ENCODE measurements around the gene TRIL. TPM values are rescaled to one million over a fixed set of nuclear protein-coding genes. Genes with fewer than 3 reads are reported as not detected.

TRIL gene
- total RNA-seq, 1 donor from 2014 or later, result 11.0 TPM

DNA sequence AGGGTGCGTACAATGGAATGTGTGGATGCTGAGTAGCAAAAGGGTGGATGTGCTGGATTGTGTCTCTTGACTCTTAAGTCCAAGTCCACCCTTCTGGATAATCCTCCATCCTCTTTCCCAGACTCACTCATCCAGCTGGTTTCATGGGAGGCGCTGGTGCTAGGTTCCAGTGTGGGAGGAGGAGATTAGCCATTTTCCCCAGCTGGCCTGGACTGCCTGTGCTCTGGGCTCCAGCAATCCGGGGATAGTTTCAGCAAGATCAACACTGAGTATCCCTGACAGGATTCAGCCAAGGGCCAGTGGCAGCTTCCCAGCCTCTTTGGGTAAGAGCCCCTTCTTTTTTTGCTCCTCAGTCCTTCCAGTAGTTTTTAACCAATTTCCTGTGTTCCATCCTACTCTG lies 21.6 kb upstream of the TRIL start:
- Histone ChIP-seq H3K27me3 (no peaks in the 10 kb centered on the region), H3K4me1 (peaks cover 25% of the 10 kb centered on the region), H3K36me3 (no peaks in the 10 kb centered on the region), H3K9me3 (no peaks in the 10 kb centered on the region), H3K4me3 (no peak overlapping the region), H3K27ac (no peak overlapping the region)
- peak in 1 of 2 donors; percentile 77 for DNase-seq (ENCODE audit: extremely low spot score in 2 of 2)
- intact Hi-C loops (cut with DNase I), result loop anchor here (10.0 kb wide), 1 partner anchor 115 kb away; no protein-coding TSS in a partner anchor
- TF ChIP-seq POLR2A (IDR thresholded peaks at IDR 0.05), result no peak
- TF ChIP-seq, protein P1, sequence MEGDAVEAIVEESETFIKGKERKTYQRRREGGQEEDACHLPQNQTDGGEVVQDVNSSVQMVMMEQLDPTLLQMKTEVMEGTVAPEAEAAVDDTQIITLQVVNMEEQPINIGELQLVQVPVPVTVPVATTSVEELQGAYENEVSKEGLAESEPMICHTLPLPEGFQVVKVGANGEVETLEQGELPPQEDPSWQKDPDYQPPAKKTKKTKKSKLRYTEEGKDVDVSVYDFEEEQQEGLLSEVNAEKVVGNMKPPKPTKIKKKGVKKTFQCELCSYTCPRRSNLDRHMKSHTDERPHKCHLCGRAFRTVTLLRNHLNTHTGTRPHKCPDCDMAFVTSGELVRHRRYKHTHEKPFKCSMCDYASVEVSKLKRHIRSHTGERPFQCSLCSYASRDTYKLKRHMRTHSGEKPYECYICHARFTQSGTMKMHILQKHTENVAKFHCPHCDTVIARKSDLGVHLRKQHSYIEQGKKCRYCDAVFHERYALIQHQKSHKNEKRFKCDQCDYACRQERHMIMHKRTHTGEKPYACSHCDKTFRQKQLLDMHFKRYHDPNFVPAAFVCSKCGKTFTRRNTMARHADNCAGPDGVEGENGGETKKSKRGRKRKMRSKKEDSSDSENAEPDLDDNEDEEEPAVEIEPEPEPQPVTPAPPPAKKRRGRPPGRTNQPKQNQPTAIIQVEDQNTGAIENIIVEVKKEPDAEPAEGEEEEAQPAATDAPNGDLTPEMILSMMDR (IDR thresholded peaks at IDR 0.05), result no peak
- TF ChIP-seq POLR2AphosphoS5 (IDR thresholded peaks at IDR 0.05; ENCODE audit: insufficient read depth in 1 of 2, low read depth in 1 of 2), result no peak

DNA sequence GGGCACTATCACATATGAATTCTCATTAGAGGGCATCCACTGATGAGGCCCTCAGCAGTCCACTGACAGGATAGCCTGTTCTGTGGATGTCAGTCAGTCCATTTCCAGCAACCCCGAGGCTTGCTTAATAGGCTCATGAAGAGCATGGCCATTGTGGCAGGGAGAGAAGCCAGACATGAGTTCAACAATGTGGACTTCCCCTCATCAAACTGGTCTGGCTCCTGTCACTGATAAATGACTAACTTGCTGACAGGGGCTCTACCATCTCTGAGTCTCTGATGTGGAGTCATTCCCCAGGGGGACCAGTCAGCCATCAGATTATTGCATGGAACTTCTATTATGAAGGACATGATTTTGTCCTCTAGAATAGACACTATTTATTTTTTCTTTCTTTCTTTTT lies 19.8 kb upstream of the TRIL start:
- no peaks in the 10 kb centered on the region for H3K9me3 ChIP-seq
- peaks cover 14% of the 10 kb centered on the region for H3K4me1 ChIP-seq
- DNase-seq (ENCODE audit: extremely low spot score in 2 of 2), result no peak
- no peak overlapping the region for H3K4me3 ChIP-seq
- no peaks in the 10 kb centered on the region for H3K27me3 ChIP-seq
- intact Hi-C loops (cut with DNase I), result no loop called here
- no peak for TF ChIP-seq POLR2AphosphoS5 (IDR thresholded peaks at IDR 0.05; ENCODE audit: insufficient read depth in 1 of 2, low read depth in 1 of 2)
- TF ChIP-seq, protein P1 (IDR thresholded peaks at IDR 0.05), result no peak
- no peak overlapping the region for H3K27ac ChIP-seq
- H3K36me3 ChIP-seq, result no peaks in the 10 kb centered on the region

DNA sequence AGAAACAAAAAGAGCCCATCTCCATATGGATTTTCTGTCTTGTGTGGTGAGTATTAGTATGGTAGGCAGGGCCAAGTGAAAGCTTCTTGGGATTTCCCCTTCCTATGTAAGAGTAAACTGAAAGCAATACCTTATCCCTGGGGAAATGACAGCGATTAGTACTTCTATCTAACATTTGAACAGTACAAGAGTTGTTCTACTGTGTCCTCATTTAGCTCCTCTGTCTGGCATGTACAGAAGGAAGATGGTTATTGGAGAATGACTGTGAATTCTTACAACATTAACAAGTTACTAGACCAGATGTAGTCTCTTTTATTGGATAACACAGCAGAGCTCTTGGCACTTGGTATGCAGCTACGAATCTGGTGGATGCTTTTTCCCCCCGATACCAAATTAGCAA lies 17.9 kb upstream of the TRIL start:
- peaks cover 9% of the 10 kb centered on the region for H3K4me1 ChIP-seq
- intact Hi-C loops (cut with DNase I), result no loop called here
- DNase-seq (ENCODE audit: extremely low spot score in 2 of 2), result no peak
- H3K4me3 ChIP-seq, result no peak overlapping the region
- H3K9me3 ChIP-seq, result no peaks in the 10 kb centered on the region
- H3K27ac ChIP-seq, result no peak overlapping the region
- no peak for TF ChIP-seq POLR2AphosphoS5 (IDR thresholded peaks at IDR 0.05; ENCODE audit: insufficient read depth in 1 of 2, low read depth in 1 of 2)
- no peaks in the 10 kb centered on the region for H3K27me3 ChIP-seq
- no peaks in the 10 kb centered on the region for H3K36me3 ChIP-seq

DNA sequence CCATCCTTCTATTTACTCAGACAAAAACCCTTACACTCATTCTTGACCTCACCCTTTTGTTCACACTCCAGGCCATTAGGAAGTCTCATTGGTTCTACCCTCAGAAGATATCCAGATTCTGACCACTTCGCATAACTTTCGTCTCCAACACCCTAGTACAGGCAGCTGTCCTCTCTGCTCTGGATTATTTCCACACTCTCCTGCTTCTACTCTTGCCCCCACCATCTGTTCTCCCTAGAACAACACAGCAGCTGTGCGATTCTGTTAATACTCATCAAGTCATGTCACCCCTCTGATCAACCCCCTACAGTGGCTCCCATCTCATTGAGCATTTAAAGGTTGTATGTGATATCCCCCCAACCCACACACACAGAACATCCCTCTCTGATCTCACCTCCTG lies 15.5 kb upstream of the TRIL start:
- Histone ChIP-seq H3K27me3 (no peaks in the 10 kb centered on the region), H3K27ac (no peak overlapping the region), H3K4me1 (no peaks in the 10 kb centered on the region), H3K9me3 (no peaks in the 10 kb centered on the region), H3K36me3 (no peaks in the 10 kb centered on the region), H3K4me3 (no peak overlapping the region)
- intact Hi-C loops (cut with DNase I), result no loop called here
- TF ChIP-seq, protein P1 (IDR thresholded peaks at IDR 0.05), result no peak
- TF ChIP-seq POLR2A (IDR thresholded peaks at IDR 0.05) (no peak), POLR2AphosphoS5 (IDR thresholded peaks at IDR 0.05; ENCODE audit: insufficient read depth in 1 of 2, low read depth in 1 of 2) (no peak)
- DNase-seq (ENCODE audit: extremely low spot score in 2 of 2), result peak in 1 of 2 donors; percentile 47

DNA sequence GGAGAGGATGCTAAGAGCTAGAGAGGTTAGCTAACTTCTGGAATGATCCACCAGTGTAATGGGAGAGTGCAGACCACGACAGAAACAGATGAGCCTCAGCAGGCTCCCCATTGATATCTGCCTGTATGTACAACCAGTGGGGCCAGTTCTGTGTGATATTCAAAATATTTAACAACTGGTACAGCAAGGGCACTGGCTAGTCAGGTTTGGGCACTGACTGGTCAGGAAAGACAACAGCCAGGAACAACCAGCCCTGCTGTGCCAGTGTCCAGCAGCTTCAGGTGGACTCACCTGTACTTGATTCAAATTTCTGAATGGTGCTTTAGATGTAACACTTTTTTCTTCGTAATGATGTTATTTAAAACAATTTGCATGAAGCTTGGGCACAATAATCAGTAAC lies 5.9 kb upstream of the TRIL start:
- H3K27me3 ChIP-seq, result no peaks in the 10 kb centered on the region
- TF ChIP-seq POLR2AphosphoS5 (IDR thresholded peaks at IDR 0.05; ENCODE audit: insufficient read depth in 1 of 2, low read depth in 1 of 2) (no peak), POLR2A (IDR thresholded peaks at IDR 0.05) (no peak)
- TF ChIP-seq, protein P1 (IDR thresholded peaks at IDR 0.05), result no peak
- intact Hi-C loops (cut with DNase I), result no loop called here
- no peaks in the 10 kb centered on the region for H3K4me1 ChIP-seq
- no peak for DNase-seq (ENCODE audit: extremely low spot score in 2 of 2)
- H3K9me3 ChIP-seq, result no peaks in the 10 kb centered on the region
- H3K27ac ChIP-seq, result no peak overlapping the region
- H3K36me3 ChIP-seq, result no peaks in the 10 kb centered on the region
- no peak overlapping the region for H3K4me3 ChIP-seq
